H9 (cell line): Measurements from ENCODE around the gene EDC3. TPM values are rescaled to one million over a fixed set of nuclear protein-coding genes. Genes with fewer than 3 reads are reported as not detected.

Experiments
- DNase-seq: peaks from one replicate; pipeline ENCODE4 v3.0.0-alpha.2; 2017
- H2AFZ ChIP-seq: one replicate; pipeline ENCODE4 v1.6.1; 2013; ENCODE audit warnings: mild to moderate bottlenecking, low read length, control low read depth, moderate library complexity
- H2AK5ac ChIP-seq: 2 replicates; pipeline ENCODE4 v1.6.1; 2013; ENCODE audit warnings: low read length, control low read depth, mixed read lengths; ENCODE audit not compliant: insufficient read length
- H2BK120ac ChIP-seq: one replicate; pipeline ENCODE4 v1.6.1; 2013; ENCODE audit warnings: low read depth, mild to moderate bottlenecking, low read length, control low read depth, inconsistent platforms; ENCODE audit not compliant: poor library complexity, severe bottlenecking
- H2BK12ac ChIP-seq: 2 replicates; pipeline ENCODE4 v1.6.1; 2013; ENCODE audit warnings: low read length, control low read depth, mixed read lengths, low read depth; ENCODE audit not compliant: insufficient read length
- H2BK15ac ChIP-seq: 2 replicates; pipeline ENCODE4 v1.6.1; 2013; ENCODE audit warnings: low read depth, low read length, control low read depth
- H2BK20ac ChIP-seq: one replicate; pipeline ENCODE4 v1.6.1; 2013; ENCODE audit warnings: low read depth, mild to moderate bottlenecking, low read length, control low read depth, inconsistent platforms; ENCODE audit not compliant: poor library complexity, severe bottlenecking
- H2BK5ac ChIP-seq: 2 replicates; pipeline ENCODE4 v1.6.1; 2013; ENCODE audit warnings: low read length, control low read depth, mixed read lengths; ENCODE audit not compliant: insufficient read length
- H3K14ac ChIP-seq: 2 replicates; pipeline ENCODE4 v1.6.1; 2013; ENCODE audit warnings: low read length, control low read depth; ENCODE audit not compliant: insufficient read depth
- H3K18ac ChIP-seq: 2 replicates; pipeline ENCODE4 v1.6.1; 2013; ENCODE audit warnings: low read depth, mild to moderate bottlenecking, mixed read lengths, low read length, control low read depth; ENCODE audit not compliant: insufficient read length
- H3K23ac ChIP-seq: 2 replicates; pipeline ENCODE4 v1.6.1; 2013; ENCODE audit warnings: low read length, control low read depth, mixed read lengths, low read depth; ENCODE audit not compliant: insufficient read length
- H3K23me2 ChIP-seq: 2 replicates; pipeline ENCODE4 v1.6.1; 2013; ENCODE audit warnings: low read depth, mild to moderate bottlenecking, mixed read lengths, low read length, control low read depth; ENCODE audit not compliant: insufficient read length, poor library complexity, severe bottlenecking
- H3K27ac ChIP-seq: 2 replicates; pipeline ENCODE4 v1.5.1; 2013; ENCODE audit warnings: low read length, control low read depth, mixed read lengths, low read depth; ENCODE audit not compliant: insufficient read length
- H3K27me3 ChIP-seq: 2 replicates; pipeline ENCODE4 v1.6.1; 2013; ENCODE audit warnings: low read length, control low read depth, inconsistent platforms; ENCODE audit not compliant: insufficient read depth
- H3K4ac ChIP-seq: 2 replicates; pipeline ENCODE4 v1.6.1; 2013; ENCODE audit warnings: low read depth, mild to moderate bottlenecking, control low read depth, inconsistent platforms, low read length, moderate library complexity
- H3K4me1 ChIP-seq: 2 replicates; pipeline ENCODE4 v1.6.1; 2013; ENCODE audit warnings: low read length, control low read depth, inconsistent platforms; ENCODE audit not compliant: insufficient read depth
- H3K4me2 ChIP-seq: 2 replicates; pipeline ENCODE4 v1.6.1; 2013; ENCODE audit warnings: low read length, control low read depth, mixed read lengths; ENCODE audit not compliant: insufficient read length, insufficient read depth
- H3K56ac ChIP-seq: 2 replicates; pipeline ENCODE4 v1.6.1; 2013; ENCODE audit warnings: low read depth, mild to moderate bottlenecking, mixed read lengths, low read length, control low read depth; ENCODE audit not compliant: insufficient read length
- H3K79me1 ChIP-seq: 2 replicates; pipeline ENCODE4 v1.6.1; 2013; ENCODE audit warnings: low read depth, mild to moderate bottlenecking, moderate library complexity, low read length, control low read depth, inconsistent platforms; ENCODE audit not compliant: insufficient read depth, poor library complexity, severe bottlenecking
- H3K79me2 ChIP-seq: 2 replicates; pipeline ENCODE4 v1.6.1; 2013; ENCODE audit warnings: low read length, control low read depth, inconsistent platforms; ENCODE audit not compliant: insufficient read depth
- H3K9ac ChIP-seq: 2 replicates; pipeline ENCODE4 v1.6.1; 2013; ENCODE audit warnings: low read length, control low read depth, mixed read lengths; ENCODE audit not compliant: insufficient read length; ENCODE audit errors: extremely low read depth
- H3K9me3 ChIP-seq: one replicate; pipeline ENCODE4 v1.6.1; 2013; ENCODE audit warnings: low read depth, low read length, inconsistent platforms; ENCODE audit not compliant: control insufficient read depth
- H3T11ph ChIP-seq: one replicate; pipeline ENCODE4 v1.6.1; 2013; ENCODE audit warnings: mild to moderate bottlenecking, low read length, control low read depth, inconsistent platforms
- H4K20me1 ChIP-seq: one replicate; pipeline ENCODE4 v1.6.1; 2013; ENCODE audit not compliant: control insufficient read depth, insufficient read length, insufficient read depth
- H4K5ac ChIP-seq: 2 replicates; pipeline ENCODE4 v1.6.1; 2013; ENCODE audit warnings: low read depth, mild to moderate bottlenecking, mixed read lengths, low read length, control low read depth; ENCODE audit not compliant: insufficient read length
- H4K8ac ChIP-seq: replicated peaks from 2 replicates; pipeline ENCODE4 v1.6.1; 2013; ENCODE audit warnings: low read length, control low read depth, mixed read lengths, low read depth; ENCODE audit not compliant: insufficient read length
- H4K91ac ChIP-seq: 2 replicates; pipeline ENCODE4 v1.6.1; 2013; ENCODE audit warnings: low read depth, mild to moderate bottlenecking, moderate library complexity, mixed read lengths, low read length, control low read depth; ENCODE audit not compliant: insufficient read length
- H3K27ac Mint-ChIP-seq, 3 experiments: 2 replicates in 2 of 3; 3 replicates in 1 of 3; pipeline ENCODE4 v1.8.0; 2020 to 2021; ENCODE audit warnings: mixed read lengths in 3 of 3, mild to moderate bottlenecking in 1 of 3, moderate library complexity in 1 of 3
- H3K27me3 Mint-ChIP-seq: 2 replicates; pipeline ENCODE4 v1.8.0; 2021; ENCODE audit warnings: low read depth, mild to moderate bottlenecking, moderate library complexity, mixed read lengths
- H3K36me3 Mint-ChIP-seq, 3 experiments: 2 replicates in 2 of 3; 3 replicates in 1 of 3; pipeline ENCODE4 v1.8.0; 2020 to 2021; ENCODE audit warnings: low read depth in 3 of 3, mixed read lengths in 3 of 3; ENCODE audit not compliant: insufficient read depth in 1 of 3
- H3K4me1 Mint-ChIP-seq, 2 experiments: 2 replicates each; pipeline ENCODE4 v1.8.0; 2020; ENCODE audit warnings: mixed read lengths in 2 of 2
- H3K4me3 Mint-ChIP-seq, 2 experiments: 2 replicates in 1 of 2; 3 replicates in 1 of 2; pipeline ENCODE4 v1.8.0; 2020 to 2021; ENCODE audit warnings: mild to moderate bottlenecking in 2 of 2, mixed read lengths in 2 of 2, moderate library complexity in 1 of 2
- H3K9me3 Mint-ChIP-seq, 2 experiments: 2 replicates in 1 of 2; 3 replicates in 1 of 2; pipeline ENCODE4 v1.8.0; 2020; ENCODE audit warnings: mild to moderate bottlenecking in 2 of 2, mixed read lengths in 2 of 2, moderate library complexity in 1 of 2
- WGBS: extraction: QIAGEN DNeasy Blood & Tissue Kit; methylation state at CpG from one replicate; pipeline ENCODE4 v1.1.7; 2013; ENCODE audit warnings: missing lambda C conversion rate, low lambda C conversion rate, mixed read lengths; ENCODE audit not compliant: insufficient read length; ENCODE audit errors: extremely low coverage; 5-methylcytosine and 5-hydroxymethylcytosine counted together
- total RNA-seq: library from RNA; stranded (reverse); gene quantifications from 2 replicates; pipeline ENCODE4 v1.2.1, GENCODE V29; 2021
- TF ChIP-seq, protein P1 (sequence below): fragments of 200-600 bp; sonication (generic); conservative IDR thresholded peaks from 3 replicates; pipeline ENCODE4 v1.8.0; 2021; ENCODE audit warnings: antibody characterized with exemption, mild to moderate bottlenecking

The EDC3 gene
- total RNA-seq, 1 experiment from 2014 or later, result 60.5 TPM

GRCh38 chr15:74667975-74668374, 27.8 kb downstream of the EDC3 start:
- no peaks in the 10 kb centered on the region for H3K79me2 ChIP-seq
- TF ChIP-seq, protein P1, sequence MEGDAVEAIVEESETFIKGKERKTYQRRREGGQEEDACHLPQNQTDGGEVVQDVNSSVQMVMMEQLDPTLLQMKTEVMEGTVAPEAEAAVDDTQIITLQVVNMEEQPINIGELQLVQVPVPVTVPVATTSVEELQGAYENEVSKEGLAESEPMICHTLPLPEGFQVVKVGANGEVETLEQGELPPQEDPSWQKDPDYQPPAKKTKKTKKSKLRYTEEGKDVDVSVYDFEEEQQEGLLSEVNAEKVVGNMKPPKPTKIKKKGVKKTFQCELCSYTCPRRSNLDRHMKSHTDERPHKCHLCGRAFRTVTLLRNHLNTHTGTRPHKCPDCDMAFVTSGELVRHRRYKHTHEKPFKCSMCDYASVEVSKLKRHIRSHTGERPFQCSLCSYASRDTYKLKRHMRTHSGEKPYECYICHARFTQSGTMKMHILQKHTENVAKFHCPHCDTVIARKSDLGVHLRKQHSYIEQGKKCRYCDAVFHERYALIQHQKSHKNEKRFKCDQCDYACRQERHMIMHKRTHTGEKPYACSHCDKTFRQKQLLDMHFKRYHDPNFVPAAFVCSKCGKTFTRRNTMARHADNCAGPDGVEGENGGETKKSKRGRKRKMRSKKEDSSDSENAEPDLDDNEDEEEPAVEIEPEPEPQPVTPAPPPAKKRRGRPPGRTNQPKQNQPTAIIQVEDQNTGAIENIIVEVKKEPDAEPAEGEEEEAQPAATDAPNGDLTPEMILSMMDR, result no peak
- WGBS, result no CpG with 5 or more reads among the region's 1 CpG

More at GRCh38 chr15:74667975-74668374, 27.8 kb downstream of the EDC3 start:
- Histone ChIP-seq H3K18ac (no peak overlapping the region), H3K79me1 (no peaks in the 10 kb centered on the region), H3K23ac (no peak overlapping the region), H2BK15ac (no peak overlapping the region), H3K4me2 (no peak overlapping the region), H3K27me3 (no peaks in the 10 kb centered on the region), H2AFZ (no peak overlapping the region), H4K20me1 (no peaks in the 10 kb centered on the region), H3K9me3 (no peaks in the 10 kb centered on the region), H2BK5ac (no peak overlapping the region), H2BK12ac (no peak overlapping the region), H2BK20ac (no peak overlapping the region), H3K9ac (no peak overlapping the region), H4K91ac (no peak overlapping the region), H4K8ac (no peak overlapping the region), H3K56ac (no peak overlapping the region), H3T11ph (no peak overlapping the region), H3K27ac (no peak overlapping the region), H4K5ac (no peak overlapping the region), H2BK120ac (no peak overlapping the region), H3K4ac (no peak overlapping the region), H3K23me2 (no peaks in the 10 kb centered on the region), H2AK5ac (no peak overlapping the region), H3K4me1 (no peaks in the 10 kb centered on the region), H3K14ac (no peak overlapping the region)
- Mint-ChIP-seq H3K4me3 (no peak overlapping the region), H3K27me3 (no peaks in the 10 kb centered on the region), H3K4me1 (peaks cover 4% of the 10 kb centered on the region in 2 experiments; a peak in 2 of 4 replicates), H3K9me3 (no peaks in the 10 kb centered on the region), H3K36me3 (peaks cover 10 to 25% (median 20%) of the 10 kb centered on the region in 3 experiments; a peak in 6 of 7 replicates), H3K27ac (no peak overlapping the region)
- DNase-seq, result no peak
